ENCODE data around the gene FSTL4. TPM values are rescaled to one million over a fixed set of nuclear protein-coding genes. Genes with fewer than 3 reads are reported as not detected.
A peak's percentile ranks its signal among the peaks of the same experiment; 100 is the strongest.

Gene FSTL4
- total and polyA plus RNA-seq, 2 donors = 0.99 to 1.2 TPM

DNA sequence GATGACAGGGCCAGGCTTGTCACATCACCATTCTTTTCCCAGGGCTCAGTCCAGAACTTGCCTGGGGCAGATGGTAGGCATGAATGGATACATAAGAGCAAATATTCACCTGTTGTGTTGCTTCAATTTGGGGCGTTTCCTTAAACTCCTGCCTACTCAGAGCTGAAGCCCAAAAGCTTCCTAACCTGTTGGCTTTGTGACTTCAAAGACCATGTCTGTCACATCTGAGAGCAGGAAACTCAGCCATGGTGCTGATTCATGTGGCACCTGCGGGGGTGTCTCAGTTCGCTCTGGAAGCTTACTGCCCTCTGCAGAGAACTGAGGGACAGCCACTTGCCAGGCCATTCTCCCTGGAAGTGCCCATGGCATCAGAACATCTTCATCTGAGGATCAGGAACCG, 313.9 kb downstream of the FSTL4 start:
- DNase-seq (ENCODE audit: low read depth in 6 of 9, low spot score in 9 of 9) = peak; percentile 23 to 83 (median 47)
- WGBS = 32% methylated on average over 4 of the region's 4 CpGs
- Histone ChIP-seq H3K36me3 (ENCODE audit: control insufficient read depth in 2 of 2, insufficient read depth in 2 of 2, low read length in 1 of 2) (no peaks in the 10 kb centered on the region), H3K4me3 (ENCODE audit: low read length in 2 of 2) (no peak overlapping the region), H3K27ac (ENCODE audit: low read depth in 1 of 2, low read length in 1 of 2) (no peak overlapping the region), H3K4me1 (ENCODE audit: control insufficient read depth in 2 of 2, insufficient read depth in 2 of 2, low read length in 2 of 2) (peaks cover 13 to 17% of the 10 kb centered on the region in 2 donors), H3K9me3 (ENCODE audit: control insufficient read depth in 2 of 2, insufficient read depth in 1 of 2, low read length in 1 of 2) (no peaks in the 10 kb centered on the region), H3K27me3 (ENCODE audit: control insufficient read depth in 2 of 2, insufficient read depth in 1 of 2, low read length in 1 of 2) (peaks cover 0 to 8% of the 10 kb centered on the region in 2 donors)

- no peaks in the 10 kb centered on the region for H3K36me3 ChIP-seq (ENCODE audit: control insufficient read depth in 2 of 2, insufficient read depth in 2 of 2, low read length in 1 of 2)
- H3K27ac ChIP-seq (ENCODE audit: low read depth in 1 of 2, low read length in 1 of 2) = no peak overlapping the region
- H3K27me3 ChIP-seq (ENCODE audit: control insufficient read depth in 2 of 2, insufficient read depth in 1 of 2, low read length in 1 of 2) = peaks cover 0 to 5% of the 10 kb centered on the region in 2 donors
- peaks cover 13 to 17% of the 10 kb centered on the region in 2 donors for H3K4me1 ChIP-seq (ENCODE audit: control insufficient read depth in 2 of 2, insufficient read depth in 2 of 2, low read length in 2 of 2)
- no peaks in the 10 kb centered on the region for H3K9me3 ChIP-seq (ENCODE audit: control insufficient read depth in 2 of 2, insufficient read depth in 1 of 2, low read length in 1 of 2)
- 95% methylated on average over 5 of the region's 5 CpGs for WGBS
- no peak for DNase-seq (ENCODE audit: low read depth in 6 of 9, low spot score in 9 of 9)
- no peak overlapping the region for H3K4me3 ChIP-seq (ENCODE audit: low read length in 2 of 2)
Observed at GRCh38 chr5:133297293-133297692, 315.0 kb downstream of the FSTL4 start.

- no peaks in the 10 kb centered on the region for H3K36me3 ChIP-seq (ENCODE audit: control insufficient read depth in 2 of 2, insufficient read depth in 2 of 2, low read length in 1 of 2)
- no peak for DNase-seq (ENCODE audit: low read depth in 6 of 9, low spot score in 9 of 9)
- H3K4me3 ChIP-seq (ENCODE audit: low read length in 2 of 2) = no peak overlapping the region
- H3K9me3 ChIP-seq (ENCODE audit: control insufficient read depth in 2 of 2, insufficient read depth in 1 of 2, low read length in 1 of 2) = no peaks in the 10 kb centered on the region
- H3K27ac ChIP-seq (ENCODE audit: low read depth in 1 of 2, low read length in 1 of 2) = no peak overlapping the region
- peaks cover 0 to 5% of the 10 kb centered on the region in 2 donors for H3K27me3 ChIP-seq (ENCODE audit: control insufficient read depth in 2 of 2, insufficient read depth in 1 of 2, low read length in 1 of 2)
- WGBS = 96% methylated on average over 5 of the region's 5 CpGs
- peaks cover 13 to 17% of the 10 kb centered on the region in 2 donors for H3K4me1 ChIP-seq (ENCODE audit: control insufficient read depth in 2 of 2, insufficient read depth in 2 of 2, low read length in 2 of 2)
Observed at GRCh38 chr5:133296624-133297023, 315.7 kb downstream of the FSTL4 start.

GRCh38 chr5:133295520-133295919, 316.8 kb downstream of the FSTL4 start:
- no peaks in the 10 kb centered on the region for H3K36me3 ChIP-seq (ENCODE audit: control insufficient read depth in 2 of 2, insufficient read depth in 2 of 2, low read length in 1 of 2)
- no peak overlapping the region for H3K4me3 ChIP-seq (ENCODE audit: low read length in 2 of 2)
- no peak for DNase-seq (ENCODE audit: low read depth in 6 of 9, low spot score in 9 of 9)
- H3K9me3 ChIP-seq (ENCODE audit: control insufficient read depth in 2 of 2, insufficient read depth in 1 of 2, low read length in 1 of 2) = no peaks in the 10 kb centered on the region
- H3K27me3 ChIP-seq (ENCODE audit: control insufficient read depth in 2 of 2, insufficient read depth in 1 of 2, low read length in 1 of 2) = peaks cover 0 to 3% of the 10 kb centered on the region in 2 donors
- no peak overlapping the region for H3K27ac ChIP-seq (ENCODE audit: low read depth in 1 of 2, low read length in 1 of 2)
- peaks cover 13 to 17% of the 10 kb centered on the region in 2 donors for H3K4me1 ChIP-seq (ENCODE audit: control insufficient read depth in 2 of 2, insufficient read depth in 2 of 2, low read length in 2 of 2)
- 96% methylated on average over 3 of the region's 3 CpGs for WGBS

DNA sequence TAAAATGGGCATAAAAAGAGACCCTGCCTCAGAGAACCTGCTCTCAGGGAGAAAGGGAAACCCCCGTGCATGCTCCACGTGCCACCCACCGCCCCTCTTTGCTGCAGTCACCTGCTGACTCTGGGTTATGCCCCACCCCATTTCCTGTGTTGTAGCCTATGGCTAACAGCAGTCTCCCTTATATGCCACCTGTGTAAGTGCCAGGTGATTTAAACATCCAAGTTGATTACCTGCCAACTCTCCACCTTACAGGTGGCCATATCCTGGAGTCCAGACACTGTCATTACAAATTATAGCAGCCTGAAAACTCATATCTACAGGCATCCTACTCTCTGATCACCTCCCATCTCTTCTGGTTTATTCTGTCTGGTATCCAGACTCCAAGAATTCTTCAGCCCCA, 318.0 kb downstream of the FSTL4 start:
- Histone ChIP-seq H3K4me3 (ENCODE audit: low read length in 2 of 2) (no peak overlapping the region), H3K36me3 (ENCODE audit: control insufficient read depth in 2 of 2, insufficient read depth in 2 of 2, low read length in 1 of 2) (no peaks in the 10 kb centered on the region), H3K4me1 (ENCODE audit: control insufficient read depth in 2 of 2, insufficient read depth in 2 of 2, low read length in 2 of 2) (peaks cover 13 to 17% of the 10 kb centered on the region in 2 donors), H3K9me3 (ENCODE audit: control insufficient read depth in 2 of 2, insufficient read depth in 1 of 2, low read length in 1 of 2) (no peaks in the 10 kb centered on the region), H3K27me3 (ENCODE audit: control insufficient read depth in 2 of 2, insufficient read depth in 1 of 2, low read length in 1 of 2) (peaks cover 0 to 3% of the 10 kb centered on the region in 2 donors), H3K27ac (ENCODE audit: low read depth in 1 of 2, low read length in 1 of 2) (no peak overlapping the region)
- no peak for DNase-seq (ENCODE audit: low read depth in 6 of 9, low spot score in 9 of 9)
- 71% methylated on average over 3 of the region's 3 CpGs for WGBS

DNA sequence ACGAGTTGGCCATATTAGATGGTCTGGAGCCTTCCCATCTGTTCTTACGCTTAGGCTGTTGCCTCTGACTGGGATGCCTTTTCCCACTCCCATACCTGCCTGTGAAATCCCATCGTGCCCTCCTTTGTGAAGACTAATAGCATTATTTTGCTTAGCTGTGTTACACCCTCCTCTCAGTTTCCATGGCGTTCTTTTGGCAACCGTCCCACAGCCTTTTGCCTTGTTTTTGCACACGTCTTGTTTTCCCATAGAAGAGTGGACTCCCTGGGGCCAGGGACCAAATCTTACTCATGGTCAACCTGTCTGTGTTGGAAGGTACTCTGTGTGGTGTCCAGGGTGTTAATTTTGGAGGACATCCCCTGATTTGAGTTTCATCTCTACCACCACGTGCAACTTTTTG, 318.4 kb downstream of the FSTL4 start:
- DNase-seq (ENCODE audit: low read depth in 6 of 9, low spot score in 9 of 9) = no peak
- H3K27ac ChIP-seq (ENCODE audit: low read depth in 1 of 2, low read length in 1 of 2) = no peak overlapping the region
- H3K4me3 ChIP-seq (ENCODE audit: low read length in 2 of 2) = no peak overlapping the region
- WGBS = 89% methylated on average over 7 of the region's 7 CpGs
- no peaks in the 10 kb centered on the region for H3K36me3 ChIP-seq (ENCODE audit: control insufficient read depth in 2 of 2, insufficient read depth in 2 of 2, low read length in 1 of 2)
- peaks cover 11 to 13% of the 10 kb centered on the region in 2 donors for H3K4me1 ChIP-seq (ENCODE audit: control insufficient read depth in 2 of 2, insufficient read depth in 2 of 2, low read length in 2 of 2)
- H3K27me3 ChIP-seq (ENCODE audit: control insufficient read depth in 2 of 2, insufficient read depth in 1 of 2, low read length in 1 of 2) = peaks cover 0 to 3% of the 10 kb centered on the region in 2 donors
- no peaks in the 10 kb centered on the region for H3K9me3 ChIP-seq (ENCODE audit: control insufficient read depth in 2 of 2, insufficient read depth in 1 of 2, low read length in 1 of 2)

- Histone ChIP-seq H3K27ac (ENCODE audit: low read depth in 1 of 2, low read length in 1 of 2) (no peak overlapping the region), H3K4me3 (ENCODE audit: low read length in 2 of 2) (no peak overlapping the region), H3K36me3 (ENCODE audit: control insufficient read depth in 2 of 2, insufficient read depth in 2 of 2, low read length in 1 of 2) (no peaks in the 10 kb centered on the region), H3K9me3 (ENCODE audit: control insufficient read depth in 2 of 2, insufficient read depth in 1 of 2, low read length in 1 of 2) (peaks cover 0 to 3% of the 10 kb centered on the region in 2 donors), H3K27me3 (ENCODE audit: control insufficient read depth in 2 of 2, insufficient read depth in 1 of 2, low read length in 1 of 2) (peaks cover 0 to 5% of the 10 kb centered on the region in 2 donors), H3K4me1 (ENCODE audit: control insufficient read depth in 2 of 2, insufficient read depth in 2 of 2, low read length in 2 of 2) (no peaks in the 10 kb centered on the region)
- WGBS = 95% methylated on average over 2 of the region's 2 CpGs
- DNase-seq (ENCODE audit: low read depth in 6 of 9, low spot score in 9 of 9) = no peak
Observed at GRCh38 chr5:133292300-133292699, 320.0 kb downstream of the FSTL4 start.

GRCh38 chr5:133291524-133291923, 320.8 kb downstream of the FSTL4 start:
- Histone ChIP-seq H3K4me1 (ENCODE audit: control insufficient read depth in 2 of 2, insufficient read depth in 2 of 2, low read length in 2 of 2) (no peaks in the 10 kb centered on the region), H3K36me3 (ENCODE audit: control insufficient read depth in 2 of 2, insufficient read depth in 2 of 2, low read length in 1 of 2) (no peaks in the 10 kb centered on the region), H3K4me3 (ENCODE audit: low read length in 2 of 2) (no peak overlapping the region), H3K27me3 (ENCODE audit: control insufficient read depth in 2 of 2, insufficient read depth in 1 of 2, low read length in 1 of 2) (peaks cover 0 to 5% of the 10 kb centered on the region in 2 donors), H3K27ac (ENCODE audit: low read depth in 1 of 2, low read length in 1 of 2) (no peak overlapping the region), H3K9me3 (ENCODE audit: control insufficient read depth in 2 of 2, insufficient read depth in 1 of 2, low read length in 1 of 2) (peaks cover 0 to 3% of the 10 kb centered on the region in 2 donors)
- WGBS = 98% methylated on average over 4 of the region's 4 CpGs
- no peak for DNase-seq (ENCODE audit: low read depth in 6 of 9, low spot score in 9 of 9)

- 96% methylated on average over 17 of the region's 17 CpGs for WGBS
- Histone ChIP-seq H3K9me3 (ENCODE audit: control insufficient read depth in 2 of 2, insufficient read depth in 1 of 2, low read length in 1 of 2) (peaks cover 0 to 3% of the 10 kb centered on the region in 2 donors), H3K27me3 (ENCODE audit: control insufficient read depth in 2 of 2, insufficient read depth in 1 of 2, low read length in 1 of 2) (peaks cover 0 to 2% of the 10 kb centered on the region in 2 donors), H3K36me3 (ENCODE audit: control insufficient read depth in 2 of 2, insufficient read depth in 2 of 2, low read length in 1 of 2) (no peaks in the 10 kb centered on the region), H3K4me1 (ENCODE audit: control insufficient read depth in 2 of 2, insufficient read depth in 2 of 2, low read length in 2 of 2) (no peaks in the 10 kb centered on the region), H3K27ac (ENCODE audit: low read depth in 1 of 2, low read length in 1 of 2) (no peak overlapping the region), H3K4me3 (ENCODE audit: low read length in 2 of 2) (no peak overlapping the region)
- no peak for DNase-seq (ENCODE audit: low read depth in 6 of 9, low spot score in 9 of 9)
Observed at GRCh38 chr5:133290669-133291240, 321.6 kb downstream of the FSTL4 start.

Data from thymus (tissue), 11 donors.